Fibroblast of lung (primary cell): Measurements from ENCODE around the gene DZANK1.

Source experiments
- EZH2 ChIP-seq: IDR thresholded peaks from 2 replicates; pipeline ENCODE4 v1.5.1; 2012; ENCODE audit warnings: low read length, control low read depth, mild to moderate bottlenecking; ENCODE audit errors: missing control alignments
- TF ChIP-seq, protein P1 (sequence below), 2 donors: IDR thresholded peaks in 1 of 2; conservative IDR thresholded peaks in 1 of 2; 1 replicate in 1 of 2; 2 replicates in 1 of 2; pipeline ENCODE4 v1.5.1; 2011 to 2012; ENCODE audit warnings: low read length in 2 of 2, control low read depth in 1 of 2, inconsistent platforms in 1 of 2, low read depth in 1 of 2, mild to moderate bottlenecking in 1 of 2

DNA sequence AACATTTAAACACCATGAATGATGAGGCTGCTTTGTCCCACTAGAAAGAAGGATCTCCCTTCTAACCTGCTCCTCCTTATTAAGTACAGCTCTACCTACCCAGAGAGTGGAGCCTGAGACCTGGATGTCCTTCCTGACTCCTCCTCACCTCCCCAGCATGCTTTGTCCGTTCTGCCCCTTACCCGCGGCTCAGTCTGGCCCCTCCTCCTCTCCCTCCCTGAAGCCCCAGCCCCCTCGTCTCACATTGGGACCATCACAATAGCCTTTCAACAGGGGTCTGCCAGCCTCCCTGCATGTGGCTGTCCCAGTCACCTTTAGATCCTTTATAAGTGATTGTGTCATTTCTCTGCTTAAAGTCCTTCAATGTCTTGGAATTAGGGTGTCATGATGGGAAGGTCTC, 72.5 kb downstream of the DZANK1 start:
- TF ChIP-seq, protein P1, sequence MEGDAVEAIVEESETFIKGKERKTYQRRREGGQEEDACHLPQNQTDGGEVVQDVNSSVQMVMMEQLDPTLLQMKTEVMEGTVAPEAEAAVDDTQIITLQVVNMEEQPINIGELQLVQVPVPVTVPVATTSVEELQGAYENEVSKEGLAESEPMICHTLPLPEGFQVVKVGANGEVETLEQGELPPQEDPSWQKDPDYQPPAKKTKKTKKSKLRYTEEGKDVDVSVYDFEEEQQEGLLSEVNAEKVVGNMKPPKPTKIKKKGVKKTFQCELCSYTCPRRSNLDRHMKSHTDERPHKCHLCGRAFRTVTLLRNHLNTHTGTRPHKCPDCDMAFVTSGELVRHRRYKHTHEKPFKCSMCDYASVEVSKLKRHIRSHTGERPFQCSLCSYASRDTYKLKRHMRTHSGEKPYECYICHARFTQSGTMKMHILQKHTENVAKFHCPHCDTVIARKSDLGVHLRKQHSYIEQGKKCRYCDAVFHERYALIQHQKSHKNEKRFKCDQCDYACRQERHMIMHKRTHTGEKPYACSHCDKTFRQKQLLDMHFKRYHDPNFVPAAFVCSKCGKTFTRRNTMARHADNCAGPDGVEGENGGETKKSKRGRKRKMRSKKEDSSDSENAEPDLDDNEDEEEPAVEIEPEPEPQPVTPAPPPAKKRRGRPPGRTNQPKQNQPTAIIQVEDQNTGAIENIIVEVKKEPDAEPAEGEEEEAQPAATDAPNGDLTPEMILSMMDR (conservative IDR thresholded peaks at IDR 0.05 in 1 of 2, IDR thresholded peaks at IDR 0.05 in 1 of 2; ENCODE audit: low read depth in 1 of 2, low read length in 2 of 2) = no peak
- TF ChIP-seq EZH2 = no peak
